Skeletal muscle tissue (tissue), 1 donor: ENCODE results near the gene GNS. TPM values are rescaled to one million over a fixed set of nuclear protein-coding genes. Genes with fewer than 3 reads are reported as not detected.

Source experiments
- total RNA-seq: library from RNA; depleted of rRNA; stranded (reverse); fragments of >200 nt; gene quantifications from one replicate; pipeline ENCODE4 v1.2.3, GENCODE V29; 2014

The GNS gene
- total RNA-seq, 1 donor from 2014 or later, result 88.2 TPM

Other genes with a start within 250 kb of the GNS start
- gene RASSF3, start 148.9 kb downstream of the GNS start, total RNA-seq, result 31.8 TPM
- gene TBC1D30, start 65.2 kb upstream of the GNS start, total RNA-seq, result 0.52 TPM